BLaER1 (cell line): ENCODE data around the gene PCCA.
"Not testable (repeated sequence)": the region's sequence is repeated elsewhere in the genome, so short reads cannot be mapped to it uniquely, and the experiment has no call there.

Experiments
- H3K27ac ChIP-seq: shearing (Covaris generic); formaldehyde crosslinking; 2 replicates; pipeline ENCODE4 v1.8.1; 2022
- H3K27me3 ChIP-seq: shearing (Covaris generic); formaldehyde crosslinking; 2 replicates; pipeline ENCODE4 v1.8.1; 2022
- H3K36me3 ChIP-seq: shearing (Covaris generic); formaldehyde crosslinking; 2 replicates; pipeline ENCODE4 v1.8.1; 2022
- H3K4me1 ChIP-seq: shearing (Covaris generic); formaldehyde crosslinking; 2 replicates; pipeline ENCODE4 v1.8.1; 2022
- H3K4me2 ChIP-seq: shearing (Covaris generic); formaldehyde crosslinking; 2 replicates; pipeline ENCODE4 v1.8.1; 2022
- H3K4me3 ChIP-seq: shearing (Covaris generic); formaldehyde crosslinking; 2 replicates; pipeline ENCODE4 v1.8.1; 2022
- H3K9ac ChIP-seq: shearing (Covaris generic); formaldehyde crosslinking; 2 replicates; pipeline ENCODE4 v1.8.1; 2022
- H3K9me3 ChIP-seq: shearing (Covaris generic); formaldehyde crosslinking; 2 replicates; pipeline ENCODE4 v1.8.1; 2022
- H4K20me1 ChIP-seq: shearing (Covaris generic); formaldehyde crosslinking; 2 replicates; pipeline ENCODE4 v1.8.1; 2022
- Cebpa-rat ChIP-seq: shearing (Covaris generic); IDR thresholded peaks from 2 replicates; pipeline ENCODE4 v1.8.1; 2022

PCCA gene

DNA sequence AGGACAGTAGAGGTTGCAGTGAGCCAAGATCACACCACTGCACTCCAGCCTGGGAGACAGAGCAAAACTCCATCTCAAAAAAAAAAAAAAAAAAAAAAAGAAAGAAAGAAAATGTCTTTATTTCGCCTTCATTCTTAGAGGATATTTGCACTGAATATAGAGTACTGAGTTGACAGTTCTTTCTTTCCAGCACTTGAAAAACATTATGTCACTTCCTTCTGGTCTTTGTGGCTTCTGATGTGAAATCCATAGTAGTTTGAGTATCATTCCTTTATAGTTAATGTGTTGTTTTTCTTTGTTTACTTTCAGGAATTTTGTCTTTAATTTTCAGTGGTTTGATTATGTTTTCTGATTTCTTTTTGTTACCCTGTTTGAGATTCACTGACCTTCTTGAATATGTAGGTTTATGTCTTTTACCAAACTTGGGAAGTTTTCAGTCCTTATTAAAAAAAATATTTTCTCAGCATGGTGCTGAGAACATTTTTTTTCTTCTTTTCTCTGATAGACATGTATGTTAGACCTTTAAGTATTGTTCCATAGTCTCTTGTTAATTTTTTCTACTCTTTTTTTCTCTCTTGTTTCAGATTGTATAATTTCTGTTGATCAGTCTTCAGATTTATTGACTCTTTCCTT, 50.1 kb downstream of the PCCA start:
- no peak overlapping the region for H3K4me3 ChIP-seq
- H3K27ac ChIP-seq, result no peak overlapping the region
- H4K20me1 ChIP-seq, result no peaks in the 10 kb centered on the region
- H3K9me3 ChIP-seq, result peaks cover 9% of the 10 kb centered on the region
- no peak overlapping the region for H3K4me2 ChIP-seq
- H3K9ac ChIP-seq, result no peak overlapping the region
- no peak for TF ChIP-seq Cebpa-rat
- H3K36me3 ChIP-seq, result no peaks in the 10 kb centered on the region
- no peaks in the 10 kb centered on the region for H3K27me3 ChIP-seq
- no peaks in the 10 kb centered on the region for H3K4me1 ChIP-seq

DNA sequence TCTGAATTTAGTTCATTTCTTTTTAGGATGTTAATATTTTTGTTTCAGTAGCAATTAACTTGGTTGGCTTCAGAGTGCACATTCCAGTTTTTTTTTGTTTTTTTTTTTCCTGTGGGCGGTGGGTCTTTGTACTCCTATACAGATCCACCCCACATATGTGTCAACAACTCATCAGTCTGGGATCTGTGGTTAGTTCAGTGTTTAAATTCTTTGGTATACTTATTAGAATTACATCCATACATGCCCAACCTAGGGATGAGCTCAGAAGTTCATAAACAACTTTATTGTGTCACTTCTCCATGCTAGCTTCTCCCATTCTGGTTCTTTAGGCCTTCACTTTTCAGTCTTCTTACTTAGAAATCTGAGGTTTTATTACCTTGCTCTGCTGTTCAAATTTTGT, 50.9 kb downstream of the PCCA start:
- no peaks in the 10 kb centered on the region for H3K36me3 ChIP-seq
- no peaks in the 10 kb centered on the region for H3K27me3 ChIP-seq
- TF ChIP-seq Cebpa-rat, result no peak
- H3K4me3 ChIP-seq, result no peak overlapping the region
- H3K4me2 ChIP-seq, result no peak overlapping the region
- peaks cover 12% of the 10 kb centered on the region for H3K9me3 ChIP-seq
- no peaks in the 10 kb centered on the region for H4K20me1 ChIP-seq
- H3K4me1 ChIP-seq, result no peaks in the 10 kb centered on the region
- H3K9ac ChIP-seq, result no peak overlapping the region
- no peak overlapping the region for H3K27ac ChIP-seq

DNA sequence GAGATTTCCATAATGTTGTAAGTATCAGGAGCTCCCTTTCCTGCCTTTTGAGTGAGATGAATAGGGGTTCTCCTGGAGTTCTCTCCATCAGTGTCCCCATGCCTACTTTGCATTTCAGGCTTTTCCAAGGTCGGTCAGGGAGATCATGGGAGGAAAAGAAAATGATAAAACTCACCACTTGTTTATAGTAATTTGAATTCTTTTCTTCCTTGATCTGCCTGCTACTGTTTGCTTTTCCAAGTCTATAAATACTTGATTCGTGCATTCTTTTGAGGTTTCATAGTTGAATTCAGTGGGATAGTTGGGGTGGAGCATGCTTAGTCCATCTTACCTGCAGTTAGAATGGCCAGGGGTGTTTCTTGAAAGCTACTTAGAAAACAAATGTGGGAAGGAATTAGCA, 51.5 kb downstream of the PCCA start:
- no peaks in the 10 kb centered on the region for H3K4me1 ChIP-seq

DNA sequence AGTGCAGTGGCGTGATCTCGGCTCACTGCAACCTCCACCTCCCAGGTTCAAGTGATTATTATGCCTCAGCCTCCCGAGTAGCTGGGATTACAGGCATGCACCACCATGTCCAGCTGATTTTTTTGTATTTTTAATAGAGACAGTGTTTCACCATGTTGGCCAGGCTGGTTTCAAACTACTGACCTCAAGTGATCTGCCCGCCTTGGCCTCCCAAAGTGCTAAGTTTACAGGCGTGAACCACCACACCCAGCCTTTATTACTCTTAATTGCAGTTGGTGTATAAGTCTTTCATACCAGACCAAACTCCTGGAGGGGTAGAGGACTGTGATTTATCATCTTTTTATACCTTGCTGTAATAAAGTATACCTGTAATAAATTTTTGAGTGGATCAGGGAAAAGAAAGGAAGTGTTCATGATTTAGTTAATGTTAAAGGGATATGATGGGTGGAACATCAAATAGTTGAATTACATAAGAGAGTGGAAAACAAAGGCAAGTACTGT, 52.6 kb downstream of the PCCA start:
- H3K9ac ChIP-seq, H3K36me3 ChIP-seq, H3K4me2 ChIP-seq, H3K4me1 ChIP-seq, H3K27ac ChIP-seq, H3K4me3 ChIP-seq, H3K27me3 ChIP-seq, H4K20me1 ChIP-seq: not testable (repeated sequence)
- H3K9me3 ChIP-seq, result peaks cover 29% of the 10 kb centered on the region

More for the DNA sequence above, 51.5 kb downstream of the PCCA start:
- Histone ChIP-seq H3K9ac (no peak overlapping the region), H3K4me3 (no peak overlapping the region), H4K20me1 (no peaks in the 10 kb centered on the region), H3K4me2 (no peak overlapping the region), H3K36me3 (no peaks in the 10 kb centered on the region), H3K27me3 (no peaks in the 10 kb centered on the region), H3K27ac (no peak overlapping the region), H3K9me3 (peaks cover 18% of the 10 kb centered on the region)
- TF ChIP-seq Cebpa-rat, result no peak

DNA sequence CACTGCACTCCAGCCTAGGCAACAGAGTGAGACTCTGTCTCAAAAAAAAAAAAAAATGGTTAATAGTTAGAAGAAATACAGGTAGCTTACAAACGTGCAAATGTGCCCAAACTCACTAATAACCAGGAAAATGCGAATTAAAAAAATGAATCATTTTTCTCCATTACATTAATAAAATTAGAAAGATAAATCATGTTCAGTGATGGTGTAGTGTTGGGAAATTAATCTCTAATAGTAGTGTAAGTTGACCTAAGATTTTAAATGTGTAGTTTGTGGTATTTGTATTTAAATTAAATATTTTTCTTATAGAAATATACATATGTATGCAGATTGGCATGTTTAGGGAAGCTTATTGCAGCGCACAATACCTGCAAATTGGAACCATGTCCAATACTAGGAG, 57.6 kb downstream of the PCCA start:
- Histone ChIP-seq H3K9me3 (peaks cover 31% of the 10 kb centered on the region), H3K9ac (no peak overlapping the region), H3K27ac (no peak overlapping the region), H3K36me3 (no peaks in the 10 kb centered on the region), H3K4me3 (no peak overlapping the region), H4K20me1 (no peaks in the 10 kb centered on the region), H3K4me1 (no peaks in the 10 kb centered on the region), H3K27me3 (no peaks in the 10 kb centered on the region), H3K4me2 (no peak overlapping the region)
- TF ChIP-seq Cebpa-rat, result no peak

DNA sequence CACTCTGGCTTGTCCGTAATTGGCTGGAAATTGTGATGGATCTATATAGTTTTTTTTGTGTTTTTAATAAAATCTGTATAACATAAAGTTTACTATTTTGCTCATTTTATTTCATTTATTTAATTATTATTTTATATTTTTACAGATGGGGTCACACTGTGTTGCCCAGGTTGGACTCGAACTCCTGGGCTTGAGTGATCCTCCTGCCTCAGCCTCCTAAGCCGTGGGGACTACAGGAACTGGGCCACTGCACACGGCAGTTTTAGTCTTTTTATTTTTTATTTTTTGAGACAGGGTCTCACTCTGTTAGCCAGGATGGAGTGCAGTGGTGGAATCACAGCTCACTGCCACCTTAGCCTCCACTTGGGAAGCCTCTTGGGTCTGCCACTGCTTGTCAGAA, 58.9 kb downstream of the PCCA start:
- Histone ChIP-seq H3K36me3 (no peaks in the 10 kb centered on the region), H3K27me3 (no peaks in the 10 kb centered on the region), H3K4me3 (no peak overlapping the region), H3K27ac (no peak overlapping the region), H3K4me2 (no peak overlapping the region), H3K9ac (no peak overlapping the region), H4K20me1 (no peaks in the 10 kb centered on the region), H3K4me1 (no peaks in the 10 kb centered on the region), H3K9me3 (peaks cover 31% of the 10 kb centered on the region)
- no peak for TF ChIP-seq Cebpa-rat

DNA sequence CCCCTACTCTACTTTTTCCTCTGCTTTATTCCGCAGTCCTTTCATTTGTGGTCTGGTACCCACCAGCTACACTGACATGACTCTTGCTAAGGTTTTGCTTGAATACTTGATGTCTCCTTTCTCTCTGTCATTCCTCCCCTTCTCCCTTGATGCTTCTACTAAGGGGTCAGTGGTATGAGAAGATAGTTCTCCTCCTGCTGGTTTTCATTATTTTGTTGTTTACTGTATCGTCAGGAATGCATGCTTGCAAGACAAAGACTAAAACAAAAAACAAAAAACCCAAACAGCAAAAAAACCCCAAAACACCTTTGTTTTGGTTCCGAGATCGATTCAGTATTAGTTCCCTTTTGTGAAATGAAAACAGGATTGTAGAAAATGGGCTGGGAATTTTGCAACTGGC, 59.5 kb downstream of the PCCA start:
- Histone ChIP-seq H3K4me1 (no peaks in the 10 kb centered on the region), H3K9me3 (peaks cover 31% of the 10 kb centered on the region), H4K20me1 (no peaks in the 10 kb centered on the region), H3K27ac (no peak overlapping the region), H3K4me2 (no peak overlapping the region), H3K27me3 (no peaks in the 10 kb centered on the region), H3K36me3 (no peaks in the 10 kb centered on the region), H3K9ac (no peak overlapping the region), H3K4me3 (no peak overlapping the region)
- no peak for TF ChIP-seq Cebpa-rat

DNA sequence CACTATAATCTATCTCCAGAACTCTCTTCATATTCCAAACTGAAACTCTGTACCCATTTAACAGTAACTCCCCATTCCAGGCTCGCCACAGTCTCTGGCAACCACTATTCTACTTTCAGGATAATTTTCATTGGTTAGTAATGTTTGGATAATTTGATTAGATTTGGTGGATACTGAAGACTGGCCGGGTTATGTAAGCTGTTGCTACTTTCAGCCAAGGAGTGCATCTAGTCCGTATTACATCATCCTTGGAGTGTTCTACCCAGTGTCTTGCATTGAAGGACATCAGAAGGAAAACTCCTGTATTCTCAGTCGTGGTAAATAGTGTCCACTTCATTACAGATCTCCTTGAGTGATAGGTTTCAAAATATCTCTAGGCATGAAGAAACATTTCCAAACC, 60.5 kb downstream of the PCCA start:
- no peaks in the 10 kb centered on the region for H3K36me3 ChIP-seq
- H3K9me3 ChIP-seq, result peaks cover 31% of the 10 kb centered on the region
- no peaks in the 10 kb centered on the region for H3K4me1 ChIP-seq
- no peak overlapping the region for H3K27ac ChIP-seq
- H3K27me3 ChIP-seq, result no peaks in the 10 kb centered on the region
- TF ChIP-seq Cebpa-rat, result no peak
- H3K4me2 ChIP-seq, result no peak overlapping the region
- H4K20me1 ChIP-seq, result no peaks in the 10 kb centered on the region
- H3K9ac ChIP-seq, result no peak overlapping the region
- H3K4me3 ChIP-seq, result no peak overlapping the region

DNA sequence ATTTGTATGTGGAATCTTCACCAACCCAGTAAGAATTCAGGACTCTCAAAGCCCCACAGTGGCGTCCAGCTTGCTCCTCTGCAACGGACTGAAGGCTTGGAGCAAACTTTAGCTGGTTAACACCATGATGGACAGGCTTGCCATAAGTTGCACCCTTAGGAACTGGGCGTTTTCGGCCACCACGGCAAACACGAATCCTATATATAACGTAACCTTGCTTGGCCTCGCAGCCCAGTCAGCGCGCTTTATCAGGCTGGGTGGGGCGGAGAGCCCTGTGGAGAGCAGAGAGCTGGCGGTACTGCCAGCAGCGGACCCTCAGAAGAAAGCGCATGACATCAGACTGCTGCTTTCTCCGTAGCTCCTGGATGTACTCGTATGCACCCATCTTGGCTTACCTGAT, 61.8 kb downstream of the PCCA start:
- H3K27ac ChIP-seq, H3K4me2 ChIP-seq, H3K27me3 ChIP-seq, H4K20me1 ChIP-seq, H3K9ac ChIP-seq, H3K36me3 ChIP-seq, H3K4me1 ChIP-seq, H3K4me3 ChIP-seq: not testable (repeated sequence)
- H3K9me3 ChIP-seq, result peaks cover 19% of the 10 kb centered on the region

DNA sequence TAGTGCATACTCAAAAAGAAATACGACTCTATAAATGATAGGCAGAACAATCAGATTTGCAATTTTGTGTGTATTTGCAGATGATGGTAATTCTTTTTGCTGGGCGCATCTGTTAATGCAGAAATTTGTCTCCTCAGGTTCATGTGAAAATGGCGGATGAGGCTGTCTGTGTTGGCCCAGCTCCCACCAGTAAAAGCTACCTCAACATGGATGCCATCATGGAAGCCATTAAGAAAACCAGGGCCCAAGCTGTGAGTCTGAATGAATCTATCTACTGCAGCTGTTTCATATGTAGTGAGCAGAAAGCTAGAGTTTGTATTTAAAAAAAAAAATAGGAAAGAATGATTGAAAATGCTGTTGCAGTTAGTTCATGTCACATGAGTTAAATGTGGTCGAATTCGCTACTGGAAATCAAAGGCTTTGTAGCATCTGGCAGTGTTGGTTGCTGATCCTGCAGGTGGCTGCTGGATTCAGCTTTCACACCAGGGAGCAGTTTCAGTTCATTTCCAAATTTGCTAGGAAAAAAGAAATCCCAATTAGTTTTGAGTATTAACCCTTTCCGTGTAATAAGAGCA, 66.0 kb downstream of the PCCA start:
- Histone ChIP-seq H3K27ac (no peak overlapping the region), H3K4me2 (no peak overlapping the region), H3K36me3 (no peaks in the 10 kb centered on the region), H3K4me3 (no peak overlapping the region), H3K4me1 (no peaks in the 10 kb centered on the region), H3K9me3 (no peaks in the 10 kb centered on the region), H4K20me1 (no peaks in the 10 kb centered on the region), H3K9ac (no peak overlapping the region), H3K27me3 (no peaks in the 10 kb centered on the region)
- TF ChIP-seq Cebpa-rat, result no peak

DNA sequence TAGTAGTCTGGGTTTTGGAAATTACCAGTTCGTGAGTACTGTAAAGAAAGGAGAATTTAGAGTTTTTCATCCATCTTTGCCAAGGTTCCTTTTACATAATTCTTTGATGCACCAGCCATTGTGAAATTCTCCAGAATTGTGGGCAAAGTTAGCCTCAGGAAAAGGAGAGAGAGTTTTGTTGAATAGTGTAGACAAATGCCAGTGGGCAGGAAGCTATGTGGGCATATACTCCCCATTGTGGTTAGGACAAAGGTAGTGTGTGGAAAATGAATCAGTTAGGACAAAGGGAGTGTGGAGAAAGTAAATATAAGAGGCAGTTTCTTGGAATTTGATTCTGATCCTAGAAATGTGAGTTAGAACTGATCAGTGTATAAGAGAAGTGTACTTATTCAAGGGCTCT, 67.9 kb downstream of the PCCA start:
- Histone ChIP-seq H3K27me3 (no peaks in the 10 kb centered on the region), H3K4me1 (no peaks in the 10 kb centered on the region), H3K4me2 (no peak overlapping the region), H4K20me1 (no peaks in the 10 kb centered on the region), H3K9me3 (no peaks in the 10 kb centered on the region), H3K9ac (no peak overlapping the region), H3K4me3 (no peak overlapping the region), H3K27ac (no peak overlapping the region), H3K36me3 (no peaks in the 10 kb centered on the region)
- no peak for TF ChIP-seq Cebpa-rat
